HEK293 (cell line): Measurements from ENCODE around the gene ZNF408.

Source experiments
- ZNF114 ChIP-seq: fragments of 450-650 bp; formaldehyde crosslinking; IDR thresholded peaks from 2 replicates; pipeline ENCODE4 v1.5.0; 2017; ENCODE audit warnings: missing biosample characterization, missing genetic modification characterization
- TF ChIP-seq, protein P1 (sequence below): fragments of 450-650 bp; formaldehyde crosslinking; IDR thresholded peaks from 2 replicates; pipeline ENCODE4 v1.5.1; 2016; ENCODE audit warnings: missing biosample characterization, missing genetic modification characterization
- TF ChIP-seq, protein P2 (sequence below): fragments of 450-650 bp; formaldehyde crosslinking; conservative IDR thresholded peaks from 2 replicates; pipeline ENCODE4 v1.5.1; 2016; ENCODE audit warnings: low read depth, missing biosample characterization, missing genetic modification characterization

DNA sequence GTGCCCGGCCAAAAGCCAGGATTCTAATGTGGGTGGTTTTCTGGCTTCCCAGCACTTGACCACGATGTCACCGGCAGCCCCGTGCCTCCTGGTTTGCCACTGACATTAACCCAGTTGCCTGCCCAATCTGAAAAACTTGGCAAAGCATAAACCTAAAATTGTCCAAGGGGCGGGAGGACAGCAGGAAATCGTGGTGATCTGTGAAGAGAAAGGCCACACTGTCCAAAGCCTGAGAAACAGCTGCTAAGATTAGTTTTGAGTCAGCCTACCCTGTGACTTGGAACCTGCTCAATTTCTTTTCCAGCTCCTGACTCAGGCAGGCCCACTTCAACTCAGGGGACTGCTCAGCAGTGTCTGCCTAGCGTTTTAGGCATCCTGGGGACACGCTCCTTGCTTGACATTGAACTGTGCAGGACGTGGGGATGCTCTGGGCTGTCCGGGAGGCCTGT, 10.0 kb downstream of the ZNF408 start:
- TF ChIP-seq, protein P1, sequence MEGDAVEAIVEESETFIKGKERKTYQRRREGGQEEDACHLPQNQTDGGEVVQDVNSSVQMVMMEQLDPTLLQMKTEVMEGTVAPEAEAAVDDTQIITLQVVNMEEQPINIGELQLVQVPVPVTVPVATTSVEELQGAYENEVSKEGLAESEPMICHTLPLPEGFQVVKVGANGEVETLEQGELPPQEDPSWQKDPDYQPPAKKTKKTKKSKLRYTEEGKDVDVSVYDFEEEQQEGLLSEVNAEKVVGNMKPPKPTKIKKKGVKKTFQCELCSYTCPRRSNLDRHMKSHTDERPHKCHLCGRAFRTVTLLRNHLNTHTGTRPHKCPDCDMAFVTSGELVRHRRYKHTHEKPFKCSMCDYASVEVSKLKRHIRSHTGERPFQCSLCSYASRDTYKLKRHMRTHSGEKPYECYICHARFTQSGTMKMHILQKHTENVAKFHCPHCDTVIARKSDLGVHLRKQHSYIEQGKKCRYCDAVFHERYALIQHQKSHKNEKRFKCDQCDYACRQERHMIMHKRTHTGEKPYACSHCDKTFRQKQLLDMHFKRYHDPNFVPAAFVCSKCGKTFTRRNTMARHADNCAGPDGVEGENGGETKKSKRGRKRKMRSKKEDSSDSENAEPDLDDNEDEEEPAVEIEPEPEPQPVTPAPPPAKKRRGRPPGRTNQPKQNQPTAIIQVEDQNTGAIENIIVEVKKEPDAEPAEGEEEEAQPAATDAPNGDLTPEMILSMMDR (tag by site-specific recombination): no peak
- TF ChIP-seq ZNF114: no peak
- TF ChIP-seq, protein P2, sequence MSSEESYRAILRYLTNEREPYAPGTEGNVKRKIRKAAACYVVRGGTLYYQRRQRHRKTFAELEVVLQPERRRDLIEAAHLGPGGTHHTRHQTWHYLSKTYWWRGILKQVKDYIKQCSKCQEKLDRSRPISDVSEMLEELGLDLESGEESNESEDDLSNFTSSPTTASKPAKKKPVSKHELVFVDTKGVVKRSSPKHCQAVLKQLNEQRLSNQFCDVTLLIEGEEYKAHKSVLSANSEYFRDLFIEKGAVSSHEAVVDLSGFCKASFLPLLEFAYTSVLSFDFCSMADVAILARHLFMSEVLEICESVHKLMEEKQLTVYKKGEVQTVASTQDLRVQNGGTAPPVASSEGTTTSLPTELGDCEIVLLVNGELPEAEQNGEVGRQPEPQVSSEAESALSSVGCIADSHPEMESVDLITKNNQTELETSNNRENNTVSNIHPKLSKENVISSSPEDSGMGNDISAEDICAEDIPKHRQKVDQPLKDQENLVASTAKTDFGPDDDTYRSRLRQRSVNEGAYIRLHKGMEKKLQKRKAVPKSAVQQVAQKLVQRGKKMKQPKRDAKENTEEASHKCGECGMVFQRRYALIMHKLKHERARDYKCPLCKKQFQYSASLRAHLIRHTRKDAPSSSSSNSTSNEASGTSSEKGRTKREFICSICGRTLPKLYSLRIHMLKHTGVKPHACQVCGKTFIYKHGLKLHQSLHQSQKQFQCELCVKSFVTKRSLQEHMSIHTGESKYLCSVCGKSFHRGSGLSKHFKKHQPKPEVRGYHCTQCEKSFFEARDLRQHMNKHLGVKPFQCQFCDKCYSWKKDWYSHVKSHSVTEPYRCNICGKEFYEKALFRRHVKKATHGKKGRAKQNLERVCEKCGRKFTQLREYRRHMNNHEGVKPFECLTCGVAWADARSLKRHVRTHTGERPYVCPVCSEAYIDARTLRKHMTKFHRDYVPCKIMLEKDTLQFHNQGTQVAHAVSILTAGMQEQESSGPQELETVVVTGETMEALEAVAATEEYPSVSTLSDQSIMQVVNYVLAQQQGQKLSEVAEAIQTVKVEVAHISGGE: no peak
